HG02763 (cell line): ENCODE measurements around the gene PCNT.

Experiments
- ATAC-seq: cut with Tn5 transposase; IDR thresholded peaks from one replicate; pipeline ENCODE4 v1.9.1; 2021; ENCODE audit warnings: mild to moderate bottlenecking, moderate library complexity; ENCODE audit not compliant: unreplicated experiment

PCNT gene

GRCh38 chr21:46323710-46324389, at the start of gene PCNT, which contains the start of gene C21orf58:
Gene PCNT, plus strand, starts transcription at chr21:46324156. Its CDS starts 73 bp downstream, at chr21:46324229.
Gene C21orf58, minus strand, starts transcription at chr21:46323870. Its CDS starts 1,132 bp downstream, at chr21:46322738.
- ATAC-seq = peak; percentile 84

- ATAC-seq = no peak
Observed at GRCh38 chr21:46274797-46275390, 49.1 kb upstream of the PCNT start.

DNA sequence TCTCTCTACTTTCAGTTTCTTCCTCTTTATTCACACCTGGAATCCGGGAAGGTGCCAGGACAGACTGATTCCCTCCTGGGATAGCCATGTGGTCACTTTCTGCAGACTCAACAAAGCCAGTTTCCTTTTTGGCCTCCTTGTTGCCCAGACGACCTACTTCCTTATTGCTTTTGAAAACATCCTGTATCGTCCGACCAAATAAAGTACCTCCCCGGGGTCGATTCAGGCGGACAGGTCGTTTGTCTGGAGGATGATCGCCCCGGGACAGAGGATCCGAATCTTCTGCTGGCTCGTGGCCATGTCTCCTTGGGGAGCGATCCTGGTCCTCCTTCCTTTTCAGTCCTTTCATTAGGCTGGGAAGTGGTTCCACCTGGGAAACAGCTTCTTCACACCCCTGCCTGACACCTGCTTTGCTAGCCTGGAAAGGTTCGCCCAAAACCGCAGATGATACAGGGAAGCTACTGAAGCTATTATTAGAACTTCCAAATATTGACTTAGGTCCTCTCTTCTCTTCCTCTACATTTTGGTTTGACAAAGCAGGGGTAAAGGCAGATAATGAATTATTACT, 39.8 kb upstream of the PCNT start:
- ATAC-seq = no peak

DNA sequence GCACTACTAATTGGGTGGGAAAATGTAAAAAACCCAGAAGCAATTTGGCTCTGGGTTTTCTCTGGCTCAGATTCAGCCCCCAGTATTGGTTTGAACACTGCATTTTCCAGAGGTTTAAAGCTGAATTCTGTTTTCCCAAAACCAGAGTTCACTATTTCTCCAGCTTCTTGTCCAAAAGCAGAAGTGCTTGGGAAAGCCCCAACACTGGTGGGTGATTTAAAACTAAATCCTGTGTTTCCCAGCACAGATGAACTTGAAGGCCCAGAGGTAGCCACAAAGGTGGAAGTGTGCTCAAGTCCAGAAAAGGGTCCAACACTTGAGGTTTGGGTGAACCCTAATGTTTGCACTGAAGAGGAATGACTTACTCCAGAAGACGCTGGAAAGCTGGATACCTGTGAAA, 39.2 kb upstream of the PCNT start:
- ATAC-seq = no peak

GRCh38 chr21:46285206-46285661, 38.7 kb upstream of the PCNT start, which contains the start of gene MCM3AP:
Gene MCM3AP, minus strand, starts transcription at chr21:46285611. Its CDS starts 325 bp downstream, at chr21:46285286.
- ATAC-seq = no peak

DNA sequence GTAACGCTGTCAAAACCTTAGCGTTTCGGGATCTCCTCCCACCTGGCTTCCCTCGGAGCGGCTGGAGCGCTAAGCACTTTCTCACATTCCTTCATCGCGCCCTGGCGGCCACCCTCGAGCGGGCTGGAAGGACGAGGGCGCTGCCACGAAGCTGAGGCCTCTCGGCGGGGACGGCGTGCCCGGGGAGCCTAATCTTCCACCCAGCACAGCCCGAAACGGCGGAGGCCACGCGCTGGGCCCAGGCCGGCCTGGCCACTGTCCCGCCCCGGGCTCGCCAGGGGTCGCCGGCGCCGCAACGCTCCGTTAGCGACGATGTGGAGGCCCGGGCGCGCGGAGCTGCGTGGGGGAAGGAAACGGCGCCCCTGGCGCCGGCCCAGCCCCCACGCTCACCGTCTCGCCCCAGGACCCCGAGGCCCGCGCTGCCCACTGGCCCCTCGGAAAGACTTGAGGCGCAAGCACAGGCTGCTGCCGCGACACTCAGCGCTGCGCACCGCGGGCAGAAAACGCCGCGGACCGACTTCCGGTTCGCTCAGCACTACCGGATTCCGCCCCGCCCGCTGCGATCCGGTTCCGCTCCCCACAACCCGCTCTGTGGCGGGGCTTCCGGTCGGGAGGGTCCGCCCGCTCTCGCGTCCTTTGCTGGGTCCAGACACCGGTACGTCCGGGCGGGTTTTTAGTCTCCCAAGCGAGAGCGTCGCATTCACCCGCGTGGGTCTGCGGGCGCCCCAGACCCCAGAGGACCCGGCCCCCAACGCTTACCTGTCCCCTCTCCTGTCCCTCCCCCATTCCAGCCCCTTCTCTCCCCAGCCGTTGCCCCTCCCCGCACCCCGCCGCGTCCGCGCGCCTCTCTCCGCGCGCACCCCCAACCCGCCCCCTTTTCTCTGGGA, 38.0 kb upstream of the PCNT start, which contains the start of gene YBEY:
TSS of gene YBEY (plus strand) at position 582 of the 887 bp plus-strand sequence. CDS start 572 bp downstream, outside the sequence.
- ATAC-seq = peak; percentile 84

DNA sequence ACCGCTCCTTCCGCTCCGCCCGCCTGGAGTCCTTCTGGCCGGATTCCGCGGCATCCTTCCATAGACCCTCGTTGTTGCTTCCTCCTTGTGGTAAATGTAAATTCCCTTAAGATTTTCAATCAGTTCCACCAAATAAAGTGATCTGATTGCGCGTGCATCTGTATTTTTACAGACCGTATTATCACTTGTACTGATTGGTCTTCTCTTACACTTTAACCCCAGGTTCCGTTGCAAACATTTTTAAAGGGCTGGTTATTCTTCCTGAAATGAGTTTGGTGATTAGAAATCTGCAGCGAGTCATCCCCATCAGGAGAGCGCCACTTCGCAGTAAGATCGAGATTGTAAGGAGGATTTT, 37.3 kb upstream of the PCNT start:
- no peak for ATAC-seq

DNA sequence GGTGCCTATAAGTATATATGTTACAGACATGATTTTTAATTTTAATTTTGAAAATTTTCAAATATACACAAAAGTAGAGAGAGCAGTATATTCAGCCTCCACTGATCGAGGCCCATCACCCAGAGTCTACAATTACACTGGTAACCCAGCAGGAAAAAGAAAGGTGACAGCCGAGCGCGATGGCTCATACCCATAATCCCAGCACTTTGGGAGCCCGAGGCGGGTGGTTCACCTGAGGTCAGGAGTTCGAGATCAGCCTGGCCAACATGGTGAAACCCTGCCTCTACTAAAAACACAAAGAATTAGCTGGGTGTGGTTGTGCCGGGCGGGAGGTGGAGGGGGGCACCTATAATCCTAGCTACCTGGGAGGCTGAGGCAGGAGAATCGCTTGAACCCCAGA, 36.4 kb upstream of the PCNT start:
- no peak for ATAC-seq

DNA sequence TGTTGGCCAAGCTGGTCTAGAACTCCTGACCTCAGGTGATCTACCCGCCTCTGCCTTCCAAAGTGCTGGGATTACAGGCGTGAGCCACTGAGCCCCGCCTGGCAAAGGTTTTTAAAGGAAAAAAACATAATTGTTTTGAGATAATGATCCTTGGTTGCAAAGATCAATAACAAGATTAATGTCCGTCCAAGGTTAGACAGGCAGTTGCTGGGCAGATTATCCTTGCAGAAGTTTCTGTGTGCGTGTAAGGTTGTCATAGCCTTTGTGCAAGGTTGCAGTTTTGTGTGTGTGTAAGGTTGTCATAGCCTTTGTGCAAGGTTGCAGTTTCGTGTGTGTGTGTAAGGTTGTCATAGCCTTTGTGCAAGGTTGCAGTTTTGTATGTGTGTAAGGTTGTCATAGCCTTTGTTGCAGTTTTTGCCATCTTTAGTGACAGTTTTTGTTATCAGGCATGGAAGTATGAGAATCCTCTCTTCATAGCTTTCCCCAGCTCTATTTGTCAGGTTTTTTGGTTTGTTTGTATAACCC, 34.2 kb upstream of the PCNT start:
- no peak for ATAC-seq

GRCh38 chr21:46291561-46291960, 32.4 kb upstream of the PCNT start:
- no peak for ATAC-seq

GRCh38 chr21:46294647-46295176, 29.2 kb upstream of the PCNT start:
- ATAC-seq = no peak

GRCh38 chr21:46295177-46295770, 28.7 kb upstream of the PCNT start:
- ATAC-seq = no peak

- no peak for ATAC-seq
Observed at GRCh38 chr21:46295996-46296752, 27.8 kb upstream of the PCNT start.

DNA sequence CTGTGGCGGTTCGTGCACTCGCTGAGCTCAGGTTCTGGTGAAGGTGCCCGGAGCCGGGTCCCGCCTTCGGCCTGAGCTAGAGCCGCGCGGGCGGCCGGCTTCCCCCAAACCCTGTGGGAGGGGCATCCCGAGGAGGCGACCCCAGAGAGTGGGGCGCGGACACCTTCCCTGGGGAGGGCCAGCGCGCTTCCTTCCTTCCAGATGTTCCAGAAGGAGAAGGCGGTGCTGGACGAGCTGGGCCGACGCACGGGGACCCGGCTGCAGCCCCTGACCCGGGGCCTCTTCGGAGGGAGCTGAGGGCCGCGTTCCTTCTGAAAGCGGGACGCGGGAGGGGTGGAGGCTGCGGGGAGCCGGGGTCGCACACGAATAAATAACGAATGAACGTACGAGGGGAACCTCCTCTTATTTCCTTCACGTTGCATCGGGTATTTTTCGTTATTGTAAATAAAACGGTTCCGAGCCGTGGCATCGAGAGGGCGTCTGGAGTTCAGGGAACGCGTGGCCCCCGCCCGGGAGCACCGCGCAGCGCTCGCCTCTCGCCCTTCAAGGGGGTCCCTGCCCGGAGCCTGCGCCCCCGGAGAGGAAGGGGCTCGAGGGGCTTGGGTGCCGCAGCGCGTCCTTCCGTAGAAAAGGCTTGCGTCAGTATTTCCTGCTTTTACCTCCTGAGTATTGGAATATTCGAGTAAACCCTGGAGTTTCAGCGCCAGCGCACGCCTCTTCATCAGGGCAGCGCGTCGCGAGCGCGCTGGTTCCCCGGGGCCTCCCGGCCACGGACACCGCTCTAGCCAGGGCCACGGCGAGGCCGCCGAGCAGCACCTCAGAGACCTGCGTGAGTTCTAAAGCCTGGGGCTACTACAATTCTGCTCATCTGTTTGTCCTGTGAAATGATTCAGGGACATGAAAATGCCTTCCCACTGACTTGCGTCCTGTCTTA, 26.4 kb upstream of the PCNT start:
- no peak for ATAC-seq

DNA sequence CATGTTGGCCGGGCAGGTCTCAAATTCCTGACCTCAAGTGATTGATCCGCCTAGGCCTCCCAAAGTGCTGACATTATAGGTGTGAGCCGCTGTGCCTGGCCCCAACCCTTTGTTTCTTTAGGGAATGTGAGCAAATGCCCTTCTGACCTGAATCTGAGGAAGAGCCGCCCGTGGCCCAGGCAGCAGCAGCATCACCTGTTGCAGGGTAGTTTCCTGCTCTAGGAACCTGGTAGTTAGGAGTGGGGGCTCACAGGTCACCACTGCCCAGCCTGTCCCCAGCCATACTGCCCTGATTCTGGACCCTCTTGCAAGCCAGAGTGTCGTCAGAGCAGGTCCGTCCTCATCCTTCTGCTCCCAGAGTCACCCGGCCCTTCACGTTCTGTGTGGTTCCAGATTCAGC, 24.8 kb upstream of the PCNT start:
- no peak for ATAC-seq

DNA sequence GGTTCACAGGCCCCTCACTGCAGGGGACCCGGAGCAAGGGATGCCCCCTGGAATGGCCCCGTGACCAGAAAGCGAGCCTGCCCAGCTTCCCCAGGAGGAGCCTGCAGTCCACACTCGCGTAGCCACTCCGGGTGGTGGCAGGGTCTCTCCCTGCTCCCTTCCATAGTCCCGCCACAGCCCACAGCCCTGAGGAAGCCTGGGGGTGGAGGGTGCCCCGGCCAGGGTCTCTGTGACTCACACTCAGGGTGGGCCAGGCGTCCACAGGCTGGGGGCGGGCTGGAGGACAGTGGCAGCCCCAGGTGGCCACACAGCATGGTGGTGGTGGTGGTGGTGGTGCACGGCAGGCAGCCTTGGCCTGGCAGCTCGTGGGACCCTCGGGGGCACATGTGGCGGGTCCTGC, 22.2 kb upstream of the PCNT start:
- ATAC-seq = no peak

GRCh38 chr21:46304437-46304836, 19.5 kb upstream of the PCNT start:
- no peak for ATAC-seq

GRCh38 chr21:46304955-46305354, 19.0 kb upstream of the PCNT start:
- ATAC-seq = no peak
